NCI-H510A treated with DMSO at 0.1 percent for 48 hours (cell line): Measurements from ENCODE around the gene DCAF15.
A peak's percentile ranks its signal among the peaks of the same experiment; 100 is the strongest.

Source experiments
- DNase-seq: peaks from one replicate; lab custom pipeline; 2025; lab: John Stamatoyannopoulos, UW

DCAF15 gene

GRCh38 chr19:13976446-13976845 lies 24.1 kb downstream of the DCAF15 start:
- DNase-seq: no peak

- no peak for DNase-seq
Measured at GRCh38 chr19:13977803-13978202, 25.5 kb downstream of the DCAF15 start.

DNA sequence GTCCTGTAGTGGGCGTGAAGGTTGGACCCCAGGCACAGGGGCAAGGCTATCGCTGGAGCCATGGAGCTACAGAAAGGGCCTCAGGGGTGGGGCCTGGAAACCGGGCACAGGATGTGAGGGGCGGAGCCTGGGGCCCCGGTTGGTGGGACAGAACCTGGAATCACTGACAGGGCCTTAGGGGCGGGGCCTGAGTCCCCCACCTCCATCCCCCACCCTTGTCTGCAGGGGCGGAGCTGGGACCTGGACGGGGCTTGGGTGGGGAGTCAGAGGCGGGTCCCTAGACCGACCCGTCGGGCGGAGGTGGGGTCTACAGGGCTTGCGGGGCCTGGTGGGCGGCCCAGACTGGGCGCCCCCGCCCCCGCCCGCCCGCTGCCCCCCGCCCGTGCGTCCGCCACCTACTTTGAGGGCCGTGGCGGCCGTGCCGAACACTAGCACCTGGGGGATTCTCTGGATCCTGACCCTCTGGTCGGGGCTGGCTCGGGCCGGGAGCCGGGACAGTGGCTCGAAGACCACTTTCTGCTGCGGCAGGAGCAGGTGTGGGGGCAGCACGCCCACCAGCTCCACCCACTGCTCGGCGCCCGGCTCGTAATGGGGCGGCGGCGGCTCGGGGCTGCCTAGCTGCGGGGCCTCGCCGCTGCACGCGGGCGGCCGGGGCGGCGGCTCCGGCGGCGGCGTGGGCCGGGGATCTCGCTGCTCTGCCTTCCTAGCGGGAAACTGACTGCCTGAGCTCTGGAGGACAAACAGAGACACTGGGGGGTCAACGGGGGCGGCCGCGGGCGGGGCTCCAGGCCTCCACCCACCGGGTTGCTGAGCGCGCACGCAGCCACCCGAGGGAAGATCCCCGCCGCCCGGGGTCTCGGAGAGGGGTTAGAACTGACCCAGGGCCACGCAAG lies 26.3 kb downstream of the DCAF15 start:
- DNase-seq: no peak

DNA sequence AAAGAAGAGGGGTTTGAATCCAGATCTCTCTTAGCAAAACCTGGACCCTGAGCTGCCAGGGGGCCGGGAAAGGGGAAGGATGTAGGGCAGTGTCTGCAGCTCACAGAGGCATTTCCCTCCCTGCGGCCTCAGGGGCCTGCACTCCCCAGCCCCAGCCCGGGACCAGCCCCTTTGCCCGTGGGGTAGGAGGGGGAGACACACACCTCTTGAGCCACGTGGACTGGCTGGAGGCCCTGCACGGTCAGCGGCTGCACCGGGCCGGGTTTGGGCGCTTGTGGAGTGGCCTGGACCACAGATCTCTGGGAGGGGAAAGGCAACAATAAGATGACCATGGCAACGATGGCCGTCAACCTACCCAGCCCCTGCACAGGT lies 26.9 kb downstream of the DCAF15 start:
- DNase-seq: no peak

DNA sequence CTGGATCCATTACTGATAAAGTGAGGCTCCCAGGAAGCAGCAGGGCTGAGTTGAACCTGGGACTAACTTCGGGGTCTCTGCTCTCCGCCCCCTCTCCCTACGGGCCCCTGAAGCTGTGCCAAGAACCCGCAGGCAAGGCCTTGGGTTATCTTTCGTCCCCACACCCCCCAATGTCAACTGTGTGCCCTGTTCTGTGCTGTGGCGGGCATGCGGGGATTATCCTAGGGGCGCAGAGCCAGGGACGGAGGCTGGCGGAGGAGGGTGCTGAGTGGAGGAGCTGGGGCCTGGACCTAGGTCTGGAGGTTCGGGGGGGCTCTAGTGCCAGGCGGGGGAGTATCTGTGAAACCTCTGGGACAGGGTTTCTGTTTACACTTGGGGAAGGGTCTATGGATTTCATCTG lies 27.4 kb downstream of the DCAF15 start:
- DNase-seq: no peak

DNA sequence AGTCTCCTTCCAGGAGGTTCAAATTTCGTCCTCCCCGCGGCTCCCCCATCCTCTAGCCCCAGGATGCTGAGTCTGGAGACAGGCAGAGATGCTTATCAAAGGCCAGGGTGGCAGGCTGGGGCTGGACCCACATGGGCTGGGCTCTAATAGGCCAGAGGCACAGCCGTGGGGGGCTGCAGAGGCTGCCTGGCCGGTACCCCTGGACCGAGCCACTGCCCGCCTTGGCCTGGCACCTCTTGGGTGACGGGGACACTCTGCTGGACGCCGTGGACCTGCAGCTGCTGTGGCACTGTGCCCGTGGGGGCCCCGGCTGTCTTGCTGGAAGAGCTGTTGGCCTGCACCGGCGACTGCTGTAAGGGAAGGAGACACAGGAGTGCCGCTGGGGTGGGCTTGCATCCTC lies 28.0 kb downstream of the DCAF15 start:
- DNase-seq: no peak

DNA sequence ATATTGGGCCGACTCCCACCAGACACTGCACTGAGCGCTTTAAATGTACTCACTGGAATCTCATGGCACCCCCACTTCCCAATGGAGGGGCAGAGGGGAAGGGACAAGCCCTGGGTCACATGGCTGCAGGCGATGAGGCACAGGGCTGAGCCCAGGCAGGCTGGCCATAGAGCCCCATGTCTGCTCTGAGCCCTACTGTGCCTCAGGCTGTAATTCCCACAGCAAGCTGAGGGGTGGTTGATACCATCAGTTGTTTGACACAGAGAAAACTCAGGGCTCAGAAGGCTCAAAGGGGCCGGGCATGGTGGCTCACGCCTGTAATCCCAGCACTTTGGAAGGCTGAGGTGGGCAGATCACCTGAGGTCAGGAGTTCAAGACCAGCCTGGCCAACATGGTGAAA lies 28.7 kb downstream of the DCAF15 start:
- DNase-seq: no peak

GRCh38 chr19:13981467-13981866 lies 29.2 kb downstream of the DCAF15 start:
- no peak for DNase-seq

GRCh38 chr19:13981988-13982501 lies 29.7 kb downstream of the DCAF15 start:
- DNase-seq: peak; percentile 13

GRCh38 chr19:13982773-13983172 lies 30.5 kb downstream of the DCAF15 start:
- no peak for DNase-seq

GRCh38 chr19:13983213-13983889 lies 31.0 kb downstream of the DCAF15 start:
- peak; percentile 81 for DNase-seq

DNA sequence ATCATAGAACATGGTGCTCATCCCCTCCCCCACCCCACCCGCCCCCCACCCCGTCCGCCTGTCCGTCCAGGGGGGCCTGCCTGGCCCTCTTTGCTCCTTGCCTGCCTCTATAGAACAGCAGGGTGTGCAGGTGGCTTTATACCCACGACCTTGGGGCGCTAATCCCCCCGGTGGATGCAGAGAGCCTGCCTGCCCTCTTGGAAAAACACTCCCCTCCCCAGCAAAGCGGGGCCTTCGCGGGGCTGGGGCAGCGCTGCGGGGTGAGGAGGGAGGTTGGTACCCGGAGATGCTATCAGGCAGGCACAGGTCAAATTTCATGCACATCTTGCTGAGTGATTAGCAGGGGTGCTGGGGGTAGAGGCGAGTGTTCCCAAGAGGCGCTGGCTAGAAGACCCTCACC lies 31.9 kb downstream of the DCAF15 start:
- no peak for DNase-seq

DNA sequence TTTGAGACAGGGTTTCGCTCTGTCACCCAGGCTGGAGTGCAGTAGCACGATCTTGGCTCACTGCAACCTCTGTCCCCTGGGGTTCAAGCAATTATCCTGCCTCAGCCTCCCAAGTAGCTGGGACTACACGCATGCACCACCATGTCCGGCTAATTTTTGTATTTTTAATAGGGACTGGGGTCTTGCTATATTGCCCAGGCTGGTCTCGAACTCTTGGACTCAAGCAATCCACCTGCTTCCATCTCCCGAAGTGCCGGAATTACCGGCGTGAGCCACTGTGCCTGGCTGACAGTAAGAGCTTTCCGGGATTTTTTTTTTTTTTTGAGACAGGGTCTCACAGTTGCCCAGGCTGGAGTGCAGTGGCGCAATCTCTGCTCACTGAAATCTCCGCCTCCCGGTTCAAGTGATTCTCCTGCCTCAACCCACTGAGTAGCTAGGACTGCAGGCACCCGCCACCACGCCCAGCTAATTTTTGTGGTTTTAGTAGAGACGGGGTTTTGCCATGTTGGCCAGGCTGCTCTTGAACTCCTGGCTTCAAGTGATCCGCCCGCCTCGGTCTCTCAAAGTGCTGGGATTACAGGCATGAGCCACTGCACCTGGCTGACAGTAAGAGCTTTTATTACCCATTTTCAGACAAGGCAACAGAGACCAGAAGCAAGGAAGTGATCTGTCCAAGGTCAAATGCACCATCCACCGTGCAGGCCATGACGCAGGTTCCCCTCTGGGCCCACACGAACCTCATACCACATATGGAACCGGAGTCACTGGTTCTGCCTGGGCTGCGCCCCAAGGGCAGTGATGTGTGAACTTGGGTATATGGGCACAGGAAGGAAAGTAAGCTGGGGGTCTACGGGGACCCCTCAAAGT lies 32.8 kb downstream of the DCAF15 start:
- DNase-seq: peak; percentile 7

DNA sequence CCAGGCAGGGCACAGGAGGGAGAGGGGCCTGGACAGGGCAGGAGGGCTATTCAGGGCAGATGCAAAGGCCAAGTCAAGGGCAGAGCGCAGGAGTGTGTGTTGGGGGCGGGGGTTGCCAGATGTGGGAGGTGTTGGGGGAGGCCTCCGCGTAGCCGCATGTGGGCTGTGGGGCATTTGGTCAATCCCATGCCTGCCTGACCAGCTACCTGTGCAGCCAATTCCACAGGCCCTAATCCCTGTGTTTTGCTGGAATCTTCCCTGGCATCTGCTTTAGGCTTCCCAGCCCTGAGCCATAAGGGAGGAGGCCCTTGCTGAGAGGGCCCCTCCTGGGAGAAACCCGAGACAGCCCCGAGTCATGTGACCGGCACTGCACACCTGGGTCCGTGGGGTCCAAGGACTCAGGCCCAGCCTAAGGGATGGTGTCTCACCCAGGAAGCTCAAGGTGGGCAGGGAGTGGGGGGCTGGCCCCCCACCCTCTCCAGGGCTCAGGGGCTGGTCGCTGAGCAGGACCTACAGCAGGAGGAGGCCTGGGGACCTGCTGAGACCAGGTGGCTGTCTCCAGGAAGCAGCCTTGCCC lies 33.5 kb downstream of the DCAF15 start:
- peak; percentile 46 for DNase-seq

GRCh38 chr19:13986348-13986904 lies 34.1 kb downstream of the DCAF15 start:
- peak; percentile 69 for DNase-seq

- DNase-seq: no peak
Measured at GRCh38 chr19:13987101-13987890, 35.0 kb downstream of the DCAF15 start.

GRCh38 chr19:13989487-13989886 lies 37.2 kb downstream of the DCAF15 start:
- DNase-seq: no peak

DNA sequence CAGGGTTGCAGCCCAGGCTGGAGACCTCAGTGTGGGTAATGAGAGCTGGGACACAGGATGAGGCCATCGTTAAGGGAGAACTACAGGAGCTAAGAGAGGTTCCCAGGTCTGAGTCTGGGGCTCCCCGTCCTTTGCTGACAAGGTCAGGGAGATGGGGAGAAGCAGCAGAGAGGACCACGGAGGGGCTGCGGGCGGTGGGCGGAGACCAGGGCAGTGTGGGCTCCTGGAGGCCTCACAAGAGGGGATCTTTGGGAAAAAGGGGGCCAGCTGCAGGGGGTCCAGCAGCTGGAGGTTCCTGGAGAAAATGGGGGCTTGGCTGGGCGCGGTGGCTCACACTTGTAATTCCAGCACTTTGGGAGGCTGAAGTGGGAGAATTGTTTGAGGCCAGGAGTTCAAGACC lies 37.8 kb downstream of the DCAF15 start:
- DNase-seq: no peak

DNA sequence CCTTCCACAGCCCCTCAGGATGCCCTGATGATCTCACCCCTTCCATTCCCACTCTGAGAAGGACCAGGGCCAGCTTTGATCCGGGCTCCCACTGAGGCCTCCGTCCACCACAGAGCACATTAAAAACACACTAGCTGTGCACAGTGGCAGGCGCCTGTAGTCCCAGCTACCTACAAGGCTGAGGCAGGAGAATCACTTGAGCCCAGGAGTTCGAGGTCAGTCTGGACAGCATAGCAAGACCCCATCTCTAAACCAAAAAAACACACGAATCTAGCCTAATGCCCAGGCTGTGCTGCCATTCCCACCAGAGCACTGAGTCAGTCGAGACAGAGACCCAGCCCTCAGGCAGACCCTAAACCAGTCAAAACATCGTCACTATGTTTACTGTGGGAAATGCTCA lies 39.7 kb downstream of the DCAF15 start:
- no peak for DNase-seq

GRCh38 chr19:13993590-13994300 lies 41.4 kb downstream of the DCAF15 start:
- no peak for DNase-seq
